ENCODE measurements around the gene SLC16A12. TPM values are rescaled to one million over a fixed set of nuclear protein-coding genes. Genes with fewer than 3 reads are reported as not detected.

Gene SLC16A12
- total RNA-seq, 1 experiment from 2014 or later: 10.9 TPM

DNA sequence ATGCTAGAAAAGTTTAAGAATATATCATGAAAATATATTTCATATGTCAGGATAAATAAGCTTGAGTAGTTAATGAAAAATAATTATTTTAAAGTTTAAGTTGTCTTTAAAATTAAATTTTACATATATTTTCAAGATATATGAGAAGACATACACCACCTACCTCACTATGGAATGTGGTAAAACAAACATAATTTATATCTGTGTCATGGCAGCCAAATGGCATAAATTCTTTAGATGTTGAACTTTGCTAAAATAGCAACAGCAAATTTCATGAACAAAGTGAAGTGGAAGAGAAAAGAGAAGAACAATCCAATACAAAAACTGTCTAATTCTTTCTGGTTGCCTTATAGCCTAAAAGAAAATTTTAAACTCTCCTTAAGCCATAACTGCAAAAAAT lies 39.6 kb upstream of the SLC16A12 start:
- H3K4me3 Mint-ChIP-seq: no peak overlapping the region
- H3K4me1 Mint-ChIP-seq: no peaks in the 10 kb centered on the region
- DNase-seq (ENCODE audit: low spot score) (no peak), ATAC-seq (no peak)
- no peak overlapping the region for H3K27ac Mint-ChIP-seq
- POLR2A ChIA-PET: no interaction called here
- H3K27me3 Mint-ChIP-seq (ENCODE audit: low read depth): no peaks in the 10 kb centered on the region
- no peaks in the 10 kb centered on the region for H3K36me3 Mint-ChIP-seq
- TF ChIP-seq, protein P1, sequence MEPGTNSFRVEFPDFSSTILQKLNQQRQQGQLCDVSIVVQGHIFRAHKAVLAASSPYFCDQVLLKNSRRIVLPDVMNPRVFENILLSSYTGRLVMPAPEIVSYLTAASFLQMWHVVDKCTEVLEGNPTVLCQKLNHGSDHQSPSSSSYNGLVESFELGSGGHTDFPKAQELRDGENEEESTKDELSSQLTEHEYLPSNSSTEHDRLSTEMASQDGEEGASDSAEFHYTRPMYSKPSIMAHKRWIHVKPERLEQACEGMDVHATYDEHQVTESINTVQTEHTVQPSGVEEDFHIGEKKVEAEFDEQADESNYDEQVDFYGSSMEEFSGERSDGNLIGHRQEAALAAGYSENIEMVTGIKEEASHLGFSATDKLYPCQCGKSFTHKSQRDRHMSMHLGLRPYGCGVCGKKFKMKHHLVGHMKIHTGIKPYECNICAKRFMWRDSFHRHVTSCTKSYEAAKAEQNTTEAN (CRISPR knock-in tag; IDR thresholded peaks at IDR 0.05): no peak
- TF ChIP-seq ETV6 (CRISPR knock-in tag; IDR thresholded peaks at IDR 0.05) (no peak), RELA (CRISPR knock-in tag; IDR thresholded peaks at IDR 0.05; ENCODE audit: borderline replicate concordance) (no peak), ZNF138 (CRISPR knock-in tag; conservative IDR thresholded peaks at IDR 0.05) (no peak), NR1H2 (CRISPR knock-in tag; IDR thresholded peaks at IDR 0.05) (no peak), ZNF263 (CRISPR knock-in tag; IDR thresholded peaks at IDR 0.05; ENCODE audit: low read depth) (no peak), SMAD3 (CRISPR knock-in tag; IDR thresholded peaks at IDR 0.05; ENCODE audit: borderline replicate concordance) (no peak)
- TF ChIP-seq, protein P2, sequence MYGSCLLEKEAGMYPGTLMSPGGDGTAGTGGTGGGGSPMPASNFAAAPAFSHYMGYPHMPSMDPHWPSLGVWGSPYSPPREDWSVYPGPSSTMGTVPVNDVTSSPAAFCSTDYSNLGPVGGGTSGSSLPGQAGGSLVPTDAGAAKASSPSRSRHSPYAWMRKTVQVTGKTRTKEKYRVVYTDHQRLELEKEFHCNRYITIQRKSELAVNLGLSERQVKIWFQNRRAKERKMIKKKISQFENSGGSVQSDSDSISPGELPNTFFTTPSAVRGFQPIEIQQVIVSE (CRISPR knock-in tag; IDR thresholded peaks at IDR 0.05; ENCODE audit: borderline replicate concordance): no peak
- TF ChIP-seq, protein P3, sequence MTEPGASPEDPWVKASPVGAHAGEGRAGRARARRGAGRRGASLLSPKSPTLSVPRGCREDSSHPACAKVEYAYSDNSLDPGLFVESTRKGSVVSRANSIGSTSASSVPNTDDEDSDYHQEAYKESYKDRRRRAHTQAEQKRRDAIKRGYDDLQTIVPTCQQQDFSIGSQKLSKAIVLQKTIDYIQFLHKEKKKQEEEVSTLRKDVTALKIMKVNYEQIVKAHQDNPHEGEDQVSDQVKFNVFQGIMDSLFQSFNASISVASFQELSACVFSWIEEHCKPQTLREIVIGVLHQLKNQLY (CRISPR knock-in tag; IDR thresholded peaks at IDR 0.05): no peak
- TF ChIP-seq, protein P4, sequence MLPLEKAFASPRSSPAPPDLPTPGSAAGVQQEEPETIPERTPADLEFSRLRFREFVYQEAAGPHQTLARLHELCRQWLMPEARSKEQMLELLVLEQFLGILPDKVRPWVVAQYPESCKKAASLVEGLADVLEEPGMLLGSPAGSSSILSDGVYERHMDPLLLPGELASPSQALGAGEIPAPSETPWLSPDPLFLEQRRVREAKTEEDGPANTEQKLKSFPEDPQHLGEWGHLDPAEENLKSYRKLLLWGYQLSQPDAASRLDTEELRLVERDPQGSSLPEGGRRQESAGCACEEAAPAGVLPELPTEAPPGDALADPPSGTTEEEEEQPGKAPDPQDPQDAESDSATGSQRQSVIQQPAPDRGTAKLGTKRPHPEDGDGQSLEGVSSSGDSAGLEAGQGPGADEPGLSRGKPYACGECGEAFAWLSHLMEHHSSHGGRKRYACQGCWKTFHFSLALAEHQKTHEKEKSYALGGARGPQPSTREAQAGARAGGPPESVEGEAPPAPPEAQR (CRISPR knock-in tag; IDR thresholded peaks at IDR 0.05): no peak
- CTCF ChIA-PET: no interaction called here
- H3K9me3 Mint-ChIP-seq: peaks cover 17% of the 10 kb centered on the region

DNA sequence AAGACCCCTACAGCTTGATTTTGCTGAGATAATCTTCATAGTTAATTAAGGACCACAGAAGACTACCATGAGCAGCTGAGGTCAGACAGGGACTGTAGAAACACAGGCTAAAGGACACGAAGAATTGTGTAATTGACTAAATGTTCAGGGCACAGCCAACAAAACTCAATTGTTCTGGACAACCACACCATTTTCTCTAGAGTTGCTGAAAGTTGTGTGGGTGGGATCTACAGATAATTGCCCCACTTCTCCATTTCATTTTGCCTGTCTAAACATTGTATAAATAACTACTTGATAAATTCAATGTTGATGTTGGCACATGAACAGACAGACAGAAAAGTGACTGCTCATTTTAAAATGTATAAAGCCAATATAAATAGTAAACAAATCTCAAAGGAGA lies 39.0 kb upstream of the SLC16A12 start:
- POLR2A ChIA-PET: no interaction called here
- H3K4me1 Mint-ChIP-seq: no peaks in the 10 kb centered on the region
- H3K27ac Mint-ChIP-seq: no peak overlapping the region
- TF ChIP-seq MXD4 (CRISPR knock-in tag; IDR thresholded peaks at IDR 0.05; ENCODE audit: borderline replicate concordance) (no peak), TP53 (CRISPR knock-in tag; IDR thresholded peaks at IDR 0.05) (no peak), ESRRA (CRISPR knock-in tag; IDR thresholded peaks at IDR 0.05; ENCODE audit: borderline replicate concordance) (no peak)
- CTCF ChIA-PET: interaction anchor here (2.2 kb wide), 1 partner anchor 12 kb away, joined by 9 read pairs; no protein-coding TSS in a partner anchor
- H3K36me3 Mint-ChIP-seq: no peaks in the 10 kb centered on the region
- peaks cover 17% of the 10 kb centered on the region for H3K9me3 Mint-ChIP-seq
- no peaks in the 10 kb centered on the region for H3K27me3 Mint-ChIP-seq (ENCODE audit: low read depth)
- H3K4me3 Mint-ChIP-seq: no peak overlapping the region
- no peak for DNase-seq (ENCODE audit: low spot score)
- ATAC-seq: no peak

DNA sequence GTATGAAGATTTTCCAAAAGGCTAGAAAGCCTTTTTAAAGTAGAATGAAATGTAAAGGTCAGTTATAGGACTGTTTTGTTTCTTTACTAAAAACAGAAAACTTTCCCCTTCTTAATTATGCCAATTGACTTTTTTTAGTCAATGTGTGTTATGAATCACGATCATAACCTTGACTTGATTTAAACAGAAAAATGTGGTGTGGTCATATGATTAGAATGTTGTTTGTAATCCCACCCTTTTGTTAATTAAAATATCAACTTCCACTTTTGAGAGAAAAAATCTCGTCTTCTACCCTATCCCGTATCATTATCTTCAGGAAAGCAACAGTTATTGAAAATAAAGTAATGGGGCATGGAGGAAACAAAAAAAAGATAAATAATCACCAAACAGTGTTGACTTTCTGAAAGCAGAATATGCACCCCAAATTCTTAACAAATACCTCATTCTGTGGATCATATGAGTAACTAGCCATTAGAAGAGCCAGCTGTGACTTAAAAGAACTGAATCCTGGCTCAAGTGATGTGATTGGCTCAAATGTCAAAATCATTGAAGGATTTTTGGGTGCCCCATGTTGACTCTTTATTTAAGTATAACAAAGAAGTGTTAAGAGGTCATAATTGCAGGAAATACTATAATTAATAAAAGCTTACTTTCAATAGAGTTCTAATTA lies 32.3 kb upstream of the SLC16A12 start:
- ChIA-PET CTCF (interaction anchor here (0.9 to 1.6 kb wide), 2 partner anchors 12 to 139 kb away, joined by 3 to 5 read pairs; no protein-coding TSS in a partner anchor), POLR2A (no interaction called here)
- Mint-ChIP-seq H3K27ac (no peak overlapping the region), H3K4me1 (peaks cover 25% of the 10 kb centered on the region), H3K4me3 (no peak overlapping the region), H3K9me3 (no peaks in the 10 kb centered on the region), H3K36me3 (no peaks in the 10 kb centered on the region), H3K27me3 (ENCODE audit: low read depth) (no peaks in the 10 kb centered on the region)
- ATAC-seq (no peak), DNase-seq (ENCODE audit: low spot score) (no peak)
- TF ChIP-seq EMX1 (CRISPR knock-in tag; IDR thresholded peaks at IDR 0.05) (no peak), ESRRA (CRISPR knock-in tag; IDR thresholded peaks at IDR 0.05; ENCODE audit: borderline replicate concordance) (no peak), GTF2I (CRISPR knock-in tag; conservative IDR thresholded peaks at IDR 0.05) (no peak)
- TF ChIP-seq, protein P5, sequence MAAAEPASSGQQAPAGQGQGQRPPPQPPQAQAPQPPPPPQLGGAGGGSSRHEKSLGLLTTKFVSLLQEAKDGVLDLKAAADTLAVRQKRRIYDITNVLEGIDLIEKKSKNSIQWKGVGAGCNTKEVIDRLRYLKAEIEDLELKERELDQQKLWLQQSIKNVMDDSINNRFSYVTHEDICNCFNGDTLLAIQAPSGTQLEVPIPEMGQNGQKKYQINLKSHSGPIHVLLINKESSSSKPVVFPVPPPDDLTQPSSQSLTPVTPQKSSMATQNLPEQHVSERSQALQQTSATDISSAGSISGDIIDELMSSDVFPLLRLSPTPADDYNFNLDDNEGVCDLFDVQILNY (CRISPR knock-in tag; IDR thresholded peaks at IDR 0.05): no peak
- TF ChIP-seq, protein P6, sequence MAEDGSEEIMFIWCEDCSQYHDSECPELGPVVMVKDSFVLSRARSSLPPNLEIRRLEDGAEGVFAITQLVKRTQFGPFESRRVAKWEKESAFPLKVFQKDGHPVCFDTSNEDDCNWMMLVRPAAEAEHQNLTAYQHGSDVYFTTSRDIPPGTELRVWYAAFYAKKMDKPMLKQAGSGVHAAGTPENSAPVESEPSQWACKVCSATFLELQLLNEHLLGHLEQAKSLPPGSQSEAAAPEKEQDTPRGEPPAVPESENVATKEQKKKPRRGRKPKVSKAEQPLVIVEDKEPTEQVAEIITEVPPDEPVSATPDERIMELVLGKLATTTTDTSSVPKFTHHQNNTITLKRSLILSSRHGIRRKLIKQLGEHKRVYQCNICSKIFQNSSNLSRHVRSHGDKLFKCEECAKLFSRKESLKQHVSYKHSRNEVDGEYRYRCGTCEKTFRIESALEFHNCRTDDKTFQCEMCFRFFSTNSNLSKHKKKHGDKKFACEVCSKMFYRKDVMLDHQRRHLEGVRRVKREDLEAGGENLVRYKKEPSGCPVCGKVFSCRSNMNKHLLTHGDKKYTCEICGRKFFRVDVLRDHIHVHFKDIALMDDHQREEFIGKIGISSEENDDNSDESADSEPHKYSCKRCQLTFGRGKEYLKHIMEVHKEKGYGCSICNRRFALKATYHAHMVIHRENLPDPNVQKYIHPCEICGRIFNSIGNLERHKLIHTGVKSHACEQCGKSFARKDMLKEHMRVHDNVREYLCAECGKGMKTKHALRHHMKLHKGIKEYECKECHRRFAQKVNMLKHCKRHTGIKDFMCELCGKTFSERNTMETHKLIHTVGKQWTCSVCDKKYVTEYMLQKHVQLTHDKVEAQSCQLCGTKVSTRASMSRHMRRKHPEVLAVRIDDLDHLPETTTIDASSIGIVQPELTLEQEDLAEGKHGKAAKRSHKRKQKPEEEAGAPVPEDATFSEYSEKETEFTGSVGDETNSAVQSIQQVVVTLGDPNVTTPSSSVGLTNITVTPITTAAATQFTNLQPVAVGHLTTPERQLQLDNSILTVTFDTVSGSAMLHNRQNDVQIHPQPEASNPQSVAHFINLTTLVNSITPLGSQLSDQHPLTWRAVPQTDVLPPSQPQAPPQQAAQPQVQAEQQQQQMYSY (CRISPR knock-in tag; IDR thresholded peaks at IDR 0.05): no peak
